ENCODE data around the gene KPNA6.
"Not testable (repeated sequence)": the region's sequence is repeated elsewhere in the genome, so short reads cannot be mapped to it uniquely, and the experiment has no call there.

KPNA6 gene

GRCh38 chr1:32063261-32063681, 44.6 kb upstream of the KPNA6 start:
- H3K36me3 ChIP-seq (ENCODE audit: insufficient read depth, low read length): peaks cover 33% of the 10 kb centered on the region
- no peaks in the 10 kb centered on the region for H4K20me1 ChIP-seq (ENCODE audit: insufficient read depth, low read length)
- H3K9me3 ChIP-seq (ENCODE audit: low read length): no peaks in the 10 kb centered on the region
- no peak overlapping the region for H2AFZ ChIP-seq (ENCODE audit: low read length)
- peaks cover 23% of the 10 kb centered on the region for H3K4me1 ChIP-seq (ENCODE audit: insufficient read depth, low read length, severe bottlenecking)
- H3K27me3 ChIP-seq (ENCODE audit: insufficient read depth, low read length): no peaks in the 10 kb centered on the region
- H3K9ac ChIP-seq (ENCODE audit: low read length): no peak overlapping the region
- H3K4me3 ChIP-seq (ENCODE audit: low read depth, low read length, poor library complexity, severe bottlenecking): no peak overlapping the region
- no peaks in the 10 kb centered on the region for H3K9me2 ChIP-seq (ENCODE audit: low read depth, low read length)
- H3K27ac ChIP-seq (ENCODE audit: low read depth, low read length, poor library complexity, severe bottlenecking): peak overlapping the region; percentile 29
- no peaks in the 10 kb centered on the region for H3K79me2 ChIP-seq (ENCODE audit: insufficient read depth, low read length)
- H3F3A ChIP-seq (ENCODE audit: insufficient read depth, low read length): peaks cover 5% of the 10 kb centered on the region; the same call in 1 of the 2 replicates
- no peak overlapping the region for H3K4me2 ChIP-seq (ENCODE audit: low read length)
- TF ChIP-seq CTCF (IDR thresholded peaks at IDR 0.05; ENCODE audit: low read length): peak; percentile 71
- no peak for TF ChIP-seq EZH2 (IDR thresholded peaks at IDR 0.05; ENCODE audit: borderline replicate concordance, low read length)

GRCh38 chr1:32065613-32066488, 42.0 kb upstream of the KPNA6 start:
- not testable (repeated sequence) for H3K9ac ChIP-seq (ENCODE audit: low read length); H4K20me1 ChIP-seq (ENCODE audit: insufficient read depth, low read length); H3K4me2 ChIP-seq (ENCODE audit: low read length); H3K9me2 ChIP-seq (ENCODE audit: low read depth, low read length); H3K36me3 ChIP-seq (ENCODE audit: insufficient read depth, low read length); H3K79me2 ChIP-seq (ENCODE audit: insufficient read depth, low read length); H3K4me3 ChIP-seq (ENCODE audit: low read depth, low read length, poor library complexity, severe bottlenecking); H3K27me3 ChIP-seq (ENCODE audit: insufficient read depth, low read length); H3K27ac ChIP-seq (ENCODE audit: low read depth, low read length, poor library complexity, severe bottlenecking); H3K9me3 ChIP-seq (ENCODE audit: low read length); H2AFZ ChIP-seq (ENCODE audit: low read length); H3F3A ChIP-seq (ENCODE audit: insufficient read depth, low read length)
- H3K4me1 ChIP-seq (ENCODE audit: insufficient read depth, low read length, severe bottlenecking): peaks cover 25% of the 10 kb centered on the region

GRCh38 chr1:32066489-32066873, 41.4 kb upstream of the KPNA6 start:
- Histone ChIP-seq H3K4me3 (ENCODE audit: low read depth, low read length, poor library complexity, severe bottlenecking) (no peak overlapping the region), H3K9ac (ENCODE audit: low read length) (no peak overlapping the region), H2AFZ (ENCODE audit: low read length) (no peak overlapping the region), H4K20me1 (ENCODE audit: insufficient read depth, low read length) (no peaks in the 10 kb centered on the region), H3K4me2 (ENCODE audit: low read length) (no peak overlapping the region), H3K9me3 (ENCODE audit: low read length) (no peaks in the 10 kb centered on the region), H3K27me3 (ENCODE audit: insufficient read depth, low read length) (no peaks in the 10 kb centered on the region), H3F3A (ENCODE audit: insufficient read depth, low read length) (peaks cover 5% of the 10 kb centered on the region; the same call in 1 of the 2 replicates), H3K79me2 (ENCODE audit: insufficient read depth, low read length) (no peaks in the 10 kb centered on the region), H3K9me2 (ENCODE audit: low read depth, low read length) (no peaks in the 10 kb centered on the region), H3K36me3 (ENCODE audit: insufficient read depth, low read length) (peaks cover 2% of the 10 kb centered on the region; the same call in 1 of the 2 replicates), H3K27ac (ENCODE audit: low read depth, low read length, poor library complexity, severe bottlenecking) (no peak overlapping the region), H3K4me1 (ENCODE audit: insufficient read depth, low read length, severe bottlenecking) (peaks cover 25% of the 10 kb centered on the region)
- TF ChIP-seq CTCF (IDR thresholded peaks at IDR 0.05; ENCODE audit: low read length) (no peak), EZH2 (IDR thresholded peaks at IDR 0.05; ENCODE audit: borderline replicate concordance, low read length) (no peak)
